Muscle layer of duodenum (tissue), 2 donors: ENCODE results near the gene RNF126.

ENCODE experiments used
- H3K27ac ChIP-seq: one replicate; pipeline ENCODE4 v1.7.0; 2013; ENCODE audit warnings: mild to moderate bottlenecking, low read length
- H3K27me3 ChIP-seq: one replicate; pipeline ENCODE4 v1.7.0; 2013; ENCODE audit warnings: low read depth, mild to moderate bottlenecking, control low read depth, low read length
- H3K36me3 ChIP-seq, 2 donors: one replicate each; pipeline ENCODE4 v1.7.0; 2013; ENCODE audit warnings: low read length in 2 of 2, control low read depth in 1 of 2, mild to moderate bottlenecking in 1 of 2; ENCODE audit not compliant: insufficient read depth in 2 of 2, control insufficient read depth in 1 of 2
- H3K4me1 ChIP-seq, 2 donors: one replicate each; pipeline ENCODE4 v1.7.0; 2013; ENCODE audit warnings: low read length in 2 of 2, mild to moderate bottlenecking in 2 of 2, control low read depth in 1 of 2, moderate library complexity in 1 of 2; ENCODE audit not compliant: insufficient read depth in 2 of 2, control insufficient read depth in 1 of 2
- H3K4me3 ChIP-seq, 2 donors: one replicate each; pipeline ENCODE4 v1.7.0; 2013; ENCODE audit warnings: low read length in 2 of 2, low read depth in 1 of 2, mild to moderate bottlenecking in 1 of 2
- H3K9me3 ChIP-seq, 2 donors: one replicate each; pipeline ENCODE4 v1.7.0; 2013; ENCODE audit warnings: low read length in 2 of 2, control low read depth in 1 of 2, mild to moderate bottlenecking in 1 of 2; ENCODE audit not compliant: control insufficient read depth in 1 of 2
- donor health status: healthy.

The RNF126 gene

GRCh38 chr19:619286-620002 is 43.6 kb downstream of the RNF126 start:
- H3K27ac ChIP-seq = no peak overlapping the region
- H3K4me1 ChIP-seq = peaks cover 0 to 7% of the 10 kb centered on the region in 2 donors
- peaks cover 4 to 66% of the 10 kb centered on the region in 2 donors for H3K36me3 ChIP-seq
- H3K9me3 ChIP-seq = no peaks in the 10 kb centered on the region
- H3K27me3 ChIP-seq = no peaks in the 10 kb centered on the region
- no peak overlapping the region for H3K4me3 ChIP-seq

- Histone ChIP-seq H3K36me3 (peaks cover 0 to 59% of the 10 kb centered on the region in 2 donors), H3K9me3 (no peaks in the 10 kb centered on the region), H3K4me3 (no peak overlapping the region), H3K27me3 (no peaks in the 10 kb centered on the region), H3K4me1 (peaks cover 0 to 7% of the 10 kb centered on the region in 2 donors), H3K27ac (no peak overlapping the region)
These were observed 44.2 kb downstream of the RNF126 start for GRCh38 chr19:618674-619285.

GRCh38 chr19:618247-618619 is 44.8 kb downstream of the RNF126 start:
- Histone ChIP-seq H3K4me1 (peaks cover 0 to 7% of the 10 kb centered on the region in 2 donors), H3K27ac (no peak overlapping the region), H3K27me3 (no peaks in the 10 kb centered on the region), H3K9me3 (no peaks in the 10 kb centered on the region), H3K4me3 (no peak overlapping the region), H3K36me3 (peaks cover 0 to 54% of the 10 kb centered on the region in 2 donors)

GRCh38 chr19:617551-618246 is 45.3 kb downstream of the RNF126 start:
- Histone ChIP-seq H3K4me3 (no peak overlapping the region), H3K4me1 (peaks cover 0 to 7% of the 10 kb centered on the region in 2 donors), H3K27ac (no peak overlapping the region), H3K27me3 (no peaks in the 10 kb centered on the region), H3K9me3 (no peaks in the 10 kb centered on the region), H3K36me3 (peaks cover 0 to 48% of the 10 kb centered on the region in 2 donors)

- Histone ChIP-seq H3K27me3 (no peaks in the 10 kb centered on the region), H3K4me3 (no peak overlapping the region), H3K36me3 (peaks cover 0 to 41% of the 10 kb centered on the region in 2 donors), H3K9me3 (no peaks in the 10 kb centered on the region), H3K27ac (no peak overlapping the region), H3K4me1 (peaks cover 0 to 7% of the 10 kb centered on the region in 2 donors)
These were observed 46.1 kb downstream of the RNF126 start for GRCh38 chr19:616747-617526.

GRCh38 chr19:616062-616700 is 46.8 kb downstream of the RNF126 start:
- Histone ChIP-seq H3K4me1 (peaks cover 0 to 8% of the 10 kb centered on the region in 2 donors), H3K36me3 (peaks cover 0 to 35% of the 10 kb centered on the region in 2 donors), H3K9me3 (no peaks in the 10 kb centered on the region), H3K27me3 (no peaks in the 10 kb centered on the region), H3K27ac (no peak overlapping the region), H3K4me3 (no peak overlapping the region)

GRCh38 chr19:615619-616018 is 47.4 kb downstream of the RNF126 start:
- Histone ChIP-seq H3K36me3 (peaks cover 0 to 35% of the 10 kb centered on the region in 2 donors), H3K27me3 (no peaks in the 10 kb centered on the region), H3K4me3 (no peak overlapping the region), H3K9me3 (no peaks in the 10 kb centered on the region), H3K27ac (no peak overlapping the region), H3K4me1 (peaks cover 0 to 14% of the 10 kb centered on the region in 2 donors)

- Histone ChIP-seq H3K27ac (no peak overlapping the region), H3K4me1 (peaks cover 0 to 15% of the 10 kb centered on the region in 2 donors), H3K4me3 (no peak overlapping the region), H3K9me3 (no peaks in the 10 kb centered on the region), H3K27me3 (no peaks in the 10 kb centered on the region), H3K36me3 (peaks cover 0 to 19% of the 10 kb centered on the region in 2 donors)
These were observed 49.1 kb downstream of the RNF126 start for GRCh38 chr19:613732-614567.

GRCh38 chr19:612941-613340 is 50.1 kb downstream of the RNF126 start:
- H3K27ac ChIP-seq = no peak overlapping the region
- no peak overlapping the region for H3K4me3 ChIP-seq
- H3K4me1 ChIP-seq = peaks cover 0 to 15% of the 10 kb centered on the region in 2 donors
- H3K36me3 ChIP-seq = peaks cover 0 to 8% of the 10 kb centered on the region in 2 donors
- no peaks in the 10 kb centered on the region for H3K9me3 ChIP-seq
- no peaks in the 10 kb centered on the region for H3K27me3 ChIP-seq

- no peak overlapping the region for H3K27ac ChIP-seq
- H3K27me3 ChIP-seq = no peaks in the 10 kb centered on the region
- H3K4me3 ChIP-seq = no peak overlapping the region
- peaks cover 0 to 12% of the 10 kb centered on the region in 2 donors for H3K4me1 ChIP-seq
- no peaks in the 10 kb centered on the region for H3K36me3 ChIP-seq
- H3K9me3 ChIP-seq = no peaks in the 10 kb centered on the region
These were observed 51.5 kb downstream of the RNF126 start for GRCh38 chr19:611481-611868.
